Stimulated activated CD4-positive, alpha-beta T cell treated with anti-CD3 and anti-CD28 coated beads, Interleukin-15, amount 100 ng/mL, for 1 hour (primary cell): ENCODE results near the gene TMEM63A.
"Not testable (repeated sequence)": the region's sequence is repeated elsewhere in the genome, so short reads cannot be mapped to it uniquely, and the experiment has no call there.

Experiments used
- DNase-seq, 2 donors: peaks; one replicate each; pipeline ENCODE4 v3.0.0-alpha.2; 2020; ENCODE audit warnings: low read depth in 1 of 2, low spot score in 1 of 2

The TMEM63A gene

GRCh38 chr1:225823811-225824261, 58.3 kb downstream of the TMEM63A start:
- DNase-seq: no peak

GRCh38 chr1:225822655-225823403, 59.4 kb downstream of the TMEM63A start:
- DNase-seq: no peak

DNA sequence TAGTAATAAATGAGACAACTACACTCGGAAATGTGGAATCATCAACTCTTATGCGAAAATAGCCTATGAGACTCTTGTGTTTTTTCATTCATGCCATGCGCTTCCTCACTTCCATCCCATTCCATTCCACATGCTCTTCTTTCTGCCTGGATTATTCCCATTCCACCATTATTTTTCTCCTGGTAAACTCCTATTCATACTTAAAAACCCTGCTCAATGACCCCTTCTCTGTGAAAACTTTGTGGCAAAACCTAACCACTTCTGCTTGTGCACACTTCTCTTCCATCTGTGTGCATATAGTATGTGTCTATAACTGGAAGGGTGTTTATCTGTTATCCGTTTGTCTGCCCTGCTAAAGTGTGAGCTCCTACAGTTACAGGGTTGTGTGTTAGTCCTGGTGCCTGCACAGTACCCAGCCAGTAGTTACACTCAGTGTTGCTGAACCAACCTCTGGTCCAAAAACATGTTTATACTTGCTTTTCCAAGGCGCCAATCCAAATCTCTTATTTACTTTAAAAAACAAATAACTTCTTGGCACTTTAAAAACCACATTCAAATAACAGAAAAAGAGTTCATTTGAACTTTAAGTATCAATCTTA, 61.6 kb downstream of the TMEM63A start:
- no peak for DNase-seq

GRCh38 chr1:225819346-225820192, 62.6 kb downstream of the TMEM63A start:
- DNase-seq: no peak

DNA sequence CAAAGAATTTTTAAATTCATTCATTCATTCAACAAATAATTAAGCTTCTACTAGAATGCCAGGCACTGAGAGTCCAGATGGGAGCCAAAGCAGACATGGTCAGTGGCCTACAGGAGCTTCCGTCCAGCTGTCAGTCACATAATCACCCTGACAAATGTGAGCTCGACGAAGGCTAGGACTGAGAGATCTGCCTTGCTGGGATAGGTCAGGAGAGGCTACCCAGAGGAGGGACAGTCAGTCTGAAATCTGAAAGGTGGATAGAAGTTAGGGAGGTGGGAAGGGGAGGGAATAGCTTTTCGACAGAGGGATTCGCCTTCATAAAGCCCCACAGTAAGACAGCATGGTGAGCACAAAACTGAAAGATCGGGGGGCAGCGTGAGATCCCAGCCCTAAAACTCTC, 64.0 kb downstream of the TMEM63A start:
- DNase-seq: no peak

GRCh38 chr1:225817611-225818061, 64.5 kb downstream of the TMEM63A start:
- DNase-seq: no peak

DNA sequence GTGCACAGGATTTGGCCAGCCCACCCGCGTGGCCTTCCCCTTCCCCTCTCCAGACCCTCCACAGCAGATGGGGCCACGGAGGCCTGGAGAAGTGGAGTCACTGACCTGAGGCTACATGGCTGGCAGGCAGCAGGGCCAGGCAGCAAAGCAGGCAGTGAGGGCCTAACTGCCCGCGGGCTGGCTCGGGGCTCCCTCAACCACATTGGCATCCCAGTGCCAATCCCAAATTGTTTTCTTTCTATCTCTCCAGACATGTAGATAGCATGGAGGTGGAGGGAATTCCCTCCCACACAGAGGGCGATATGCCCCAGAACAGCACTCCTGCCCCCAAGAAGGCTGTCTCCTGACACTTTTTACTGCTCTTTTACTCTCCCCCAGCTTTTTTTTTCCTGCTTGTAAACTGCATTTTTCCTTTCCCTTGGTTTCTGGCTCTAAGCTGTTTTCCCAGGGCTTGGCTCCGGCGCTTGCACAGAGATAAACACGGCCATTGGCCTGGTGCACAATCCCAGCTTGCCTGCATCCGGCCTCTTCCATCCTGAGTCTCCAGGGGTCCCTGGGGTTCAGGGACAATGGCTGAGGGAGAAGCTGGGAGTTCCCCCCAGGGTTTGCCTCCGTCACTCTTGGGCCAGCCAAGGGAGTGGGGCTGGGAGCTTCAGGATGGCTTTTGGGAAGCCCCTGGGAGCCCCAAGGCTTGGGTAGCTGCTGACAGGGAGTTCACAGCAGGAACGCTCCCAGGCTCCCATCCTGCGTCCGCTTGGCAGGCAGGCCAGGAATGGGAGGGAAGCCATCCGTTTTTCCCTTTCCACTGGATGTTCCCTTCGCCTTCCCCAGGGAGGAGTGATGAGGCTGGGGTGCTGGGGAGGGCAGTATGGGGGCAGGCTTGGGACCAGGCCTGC, 65.3 kb downstream of the TMEM63A start:
- no peak for DNase-seq

DNA sequence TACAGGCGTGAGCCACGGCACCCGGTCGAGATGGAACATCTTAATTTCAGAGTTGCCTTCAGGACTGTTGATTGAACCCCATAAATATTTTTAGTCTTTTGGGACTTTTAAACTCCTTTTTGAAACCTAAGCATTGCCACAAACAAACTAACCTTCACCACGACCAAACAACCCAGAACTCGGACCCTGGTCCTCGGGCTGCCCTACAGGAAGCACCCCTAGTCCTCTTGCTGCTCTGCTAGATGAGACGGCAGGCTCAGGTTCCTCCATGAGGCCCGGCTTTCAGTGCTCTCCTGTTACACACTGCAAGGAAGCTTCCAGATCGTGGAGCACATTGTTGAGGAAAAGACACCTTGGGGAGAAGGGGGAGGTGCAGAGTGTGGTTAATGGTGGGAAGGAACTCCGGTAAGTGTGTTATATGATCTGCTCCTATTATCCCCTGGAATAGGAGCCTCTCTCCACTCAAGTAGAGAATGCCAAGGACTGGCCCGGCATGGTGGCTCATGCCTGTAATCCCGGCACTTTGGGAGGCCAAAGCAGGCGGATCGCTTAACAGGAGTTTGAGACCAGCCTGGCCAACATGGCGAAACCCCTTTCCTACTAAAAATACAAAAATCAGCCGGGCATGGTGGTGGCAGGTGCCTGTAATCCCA, 66.5 kb downstream of the TMEM63A start:
- DNase-seq: no peak

- DNase-seq: not testable (repeated sequence)
These were observed 67.1 kb downstream of the TMEM63A start for GRCh38 chr1:225815090-225815489.

DNA sequence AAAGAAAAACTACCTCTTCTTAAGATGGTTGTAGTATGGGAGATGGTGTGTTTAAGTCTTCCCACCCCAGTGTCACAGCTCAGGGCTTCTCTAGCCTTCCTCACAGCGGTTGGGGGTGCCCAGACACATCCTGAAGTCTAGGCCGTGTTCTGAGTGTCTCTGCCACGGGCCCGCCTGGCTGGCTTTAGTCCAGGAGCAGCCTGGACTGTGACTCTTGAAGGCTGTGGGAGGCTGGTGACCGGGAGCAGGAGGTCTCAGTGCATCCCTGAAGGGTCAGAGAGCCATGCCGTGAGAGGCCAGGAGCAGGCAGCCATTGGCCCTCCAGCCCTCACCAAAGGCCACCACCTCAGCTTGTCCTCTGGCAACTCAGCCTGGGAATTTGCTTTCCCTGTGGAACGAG, 67.8 kb downstream of the TMEM63A start:
- DNase-seq: no peak

GRCh38 chr1:225813214-225813964, 68.8 kb downstream of the TMEM63A start:
- DNase-seq: no peak

DNA sequence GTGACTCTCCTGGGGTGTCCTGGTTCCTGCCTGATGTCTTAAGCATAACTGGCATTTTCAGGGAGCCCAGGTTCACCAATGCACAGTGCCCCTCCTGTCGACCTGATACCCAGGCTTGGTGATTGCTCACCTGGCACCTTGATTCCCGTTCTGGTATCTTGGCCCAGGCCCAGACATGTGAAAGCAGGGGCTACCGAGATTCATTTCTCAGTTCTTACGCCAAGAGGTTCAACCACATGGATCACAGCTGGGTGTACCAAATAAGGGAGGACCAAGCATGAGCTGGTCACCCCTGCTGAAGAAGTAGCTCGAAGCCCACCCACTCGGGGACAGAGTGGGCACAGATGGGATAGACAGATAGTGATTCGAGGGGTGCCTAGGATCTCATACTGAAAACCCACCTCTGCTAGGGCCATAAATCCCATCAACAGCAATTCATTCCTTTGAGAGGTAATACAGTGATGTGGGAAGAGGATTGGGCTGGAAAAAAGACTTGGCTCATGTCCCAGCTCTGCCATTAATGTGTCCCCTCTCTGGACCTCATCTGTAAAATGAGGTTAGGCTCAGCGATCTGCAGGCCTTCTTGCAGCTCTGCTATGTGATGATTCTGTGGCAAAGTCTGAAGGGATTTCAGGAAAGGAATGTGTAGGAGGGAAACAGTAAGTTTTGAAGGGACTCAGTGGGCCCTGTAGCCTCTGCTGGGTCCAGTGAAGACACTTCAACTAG, 69.5 kb downstream of the TMEM63A start:
- no peak for DNase-seq

- DNase-seq: no peak
These were observed 70.3 kb downstream of the TMEM63A start for GRCh38 chr1:225811622-225812487.

DNA sequence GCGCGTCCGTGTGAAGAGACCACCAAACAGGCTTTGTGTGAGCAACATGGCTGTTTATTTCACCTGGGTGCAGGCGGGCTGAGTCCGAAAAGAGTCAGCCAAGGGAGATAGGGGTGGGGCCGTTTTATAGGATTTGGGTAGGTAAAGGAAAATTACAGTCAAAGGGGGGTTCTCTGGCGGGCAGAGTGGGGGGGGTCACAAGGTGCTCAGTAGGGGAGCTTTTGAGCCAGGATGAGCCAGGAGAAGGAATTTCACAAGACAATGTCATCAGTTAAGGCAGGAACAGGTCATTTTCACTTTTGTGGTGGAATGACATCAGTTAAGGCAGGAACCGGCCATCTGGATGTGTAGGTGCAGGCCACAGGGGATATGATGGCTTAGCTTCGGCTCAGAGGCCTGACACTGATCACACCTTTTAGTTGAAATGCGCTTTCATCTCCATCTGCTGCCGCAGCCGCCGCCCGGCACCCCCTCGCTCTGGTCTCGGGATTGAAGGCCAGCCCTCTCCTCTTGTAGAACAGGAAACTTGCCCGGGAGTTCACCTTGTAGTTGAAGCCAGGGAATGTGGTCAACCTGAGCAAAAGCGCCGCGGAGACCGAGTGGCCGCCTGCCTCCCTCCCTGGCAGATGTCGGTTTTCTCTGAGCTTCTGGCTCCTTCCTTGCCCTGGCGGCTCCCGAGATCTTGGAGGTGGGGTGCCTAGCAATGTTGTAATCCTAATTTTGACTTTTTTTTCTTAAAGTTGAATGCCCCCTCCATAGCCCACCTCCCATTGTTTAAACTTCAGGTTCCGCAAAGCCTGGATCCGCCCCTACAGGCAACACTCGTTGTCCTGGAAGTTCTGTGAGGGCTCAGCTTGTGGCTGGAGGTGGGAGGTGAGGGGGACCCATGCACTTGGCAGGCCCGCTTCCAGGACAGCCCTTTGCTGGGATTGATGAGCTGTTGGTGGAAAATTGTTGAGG, 71.3 kb downstream of the TMEM63A start:
- not testable (repeated sequence) for DNase-seq

GRCh38 chr1:225809842-225810578, 72.2 kb downstream of the TMEM63A start, which contains the start of gene EPHX1:
TSS of gene EPHX1 (plus strand) at chr1:225810124. CDS start at chr1:225828730, 18,606 bp downstream.
- DNase-seq: peak; percentile 32 to 55

- DNase-seq: no peak
These were observed 74.0 kb downstream of the TMEM63A start for GRCh38 chr1:225808136-225808535.
